Embryonic facial prominence (tissue), 1 donor: ENCODE results near the gene SGMS2.
A peak's percentile ranks its signal among the peaks of the same experiment; 100 is the strongest.

Experiments
- DNase-seq: peaks from one replicate; pipeline ENCODE4 v3.0.0-alpha.2; 2016; ENCODE audit errors: extremely low spot score

Gene SGMS2

GRCh38 chr4:107824350-107825071 is at the start of gene SGMS2:
Gene SGMS2 (plus strand): TSS chr4:107824932. CDS start chr4:107895554, 70,622 bp downstream.
- peak; percentile 47 for DNase-seq

GRCh38 chr4:107777890-107778289 is 46.8 kb upstream of the SGMS2 start:
- no peak for DNase-seq

DNA sequence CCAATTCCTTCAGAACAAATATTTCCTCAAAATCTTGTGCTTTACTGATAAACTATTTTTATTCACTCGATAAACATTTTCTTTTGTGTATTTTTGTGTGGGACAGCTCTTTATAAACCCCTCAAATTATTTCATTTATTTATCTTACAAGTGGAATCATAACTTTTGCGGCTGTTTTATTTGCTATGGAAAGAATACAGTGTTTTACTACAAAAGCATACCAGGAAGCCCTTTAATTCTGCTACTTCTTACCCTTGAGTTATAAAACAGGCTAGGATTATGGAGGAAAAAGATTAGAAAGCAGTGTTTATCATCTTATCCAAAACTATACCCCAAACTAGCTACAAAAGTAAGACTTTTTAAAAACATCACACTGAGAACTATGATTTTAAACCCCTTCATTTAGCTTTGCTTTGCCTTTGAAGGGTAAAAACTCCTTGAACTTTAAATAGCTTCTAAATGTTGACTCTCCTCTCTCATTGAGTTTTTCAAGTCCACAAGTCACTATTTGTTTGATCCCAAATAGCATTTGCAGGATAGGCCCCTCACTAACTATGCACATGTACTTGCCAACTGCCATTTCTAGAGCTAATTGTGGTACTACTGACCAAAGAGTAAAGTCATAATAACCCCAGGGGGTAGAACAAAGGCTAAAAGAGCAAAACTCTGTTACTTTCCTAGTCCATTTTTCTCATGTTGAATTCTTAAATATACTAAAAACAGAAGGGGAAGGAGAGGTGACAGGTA is 45.8 kb upstream of the SGMS2 start:
- no peak for DNase-seq

DNA sequence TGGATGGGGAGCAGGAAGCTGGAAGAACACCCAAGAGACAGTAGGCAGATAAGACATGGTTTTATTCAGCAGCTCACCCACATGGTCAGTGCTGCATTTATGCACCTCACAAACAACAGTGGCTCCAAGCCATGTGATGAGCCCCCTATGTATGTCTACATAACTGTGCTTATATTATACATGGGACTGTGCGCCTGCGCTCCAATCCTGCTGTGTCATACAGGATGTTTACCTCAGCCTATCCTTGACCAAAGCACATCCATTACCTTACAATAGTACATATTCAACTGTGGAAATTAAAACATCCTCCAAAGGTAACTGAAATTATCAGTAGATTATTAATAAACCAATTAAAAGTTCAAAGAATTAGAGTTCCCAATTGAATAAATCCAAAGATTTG is 44.1 kb upstream of the SGMS2 start:
- no peak for DNase-seq

GRCh38 chr4:107791902-107792301 is 32.8 kb upstream of the SGMS2 start:
- DNase-seq, result no peak

DNA sequence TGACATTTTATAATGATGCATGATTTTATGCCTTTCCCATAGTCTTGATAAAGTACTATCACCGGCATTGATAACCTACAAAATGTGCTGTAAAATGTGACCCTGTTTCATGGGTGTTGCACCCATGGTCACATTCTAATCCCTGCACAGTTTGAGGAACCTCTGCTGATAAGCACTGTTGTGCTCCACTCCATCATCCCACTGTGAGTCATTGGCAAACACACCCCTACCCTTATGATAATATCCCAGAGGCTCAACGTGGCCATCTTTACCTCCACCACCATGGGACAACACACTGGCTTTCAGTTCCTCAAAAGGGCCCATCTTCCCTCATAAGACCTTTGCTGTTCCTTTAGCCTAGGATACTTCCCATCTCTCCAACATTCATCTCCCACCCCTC is 32.0 kb upstream of the SGMS2 start:
- DNase-seq, result no peak

GRCh38 chr4:107793996-107794395 is 30.7 kb upstream of the SGMS2 start:
- no peak for DNase-seq

GRCh38 chr4:107799669-107800450 is 24.9 kb upstream of the SGMS2 start:
- DNase-seq, result no peak

DNA sequence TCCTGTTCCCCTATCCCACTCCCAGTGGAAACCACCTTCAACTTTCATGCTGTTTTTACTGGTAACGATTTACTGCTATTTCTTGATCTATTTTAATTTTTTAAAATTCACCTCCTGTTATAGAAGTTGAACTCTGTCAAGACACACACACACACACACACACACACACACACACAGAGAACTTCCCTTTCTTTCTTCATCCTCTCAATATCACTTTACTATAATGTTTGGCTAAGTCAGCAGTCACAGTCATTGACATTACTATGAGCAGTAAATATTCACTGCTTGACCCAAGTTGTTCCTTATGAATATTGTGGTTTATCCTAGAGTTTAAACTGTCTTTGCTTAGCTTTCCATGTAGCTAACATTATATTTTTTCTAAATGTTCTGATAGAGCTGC is 24.0 kb upstream of the SGMS2 start:
- DNase-seq, result no peak

DNA sequence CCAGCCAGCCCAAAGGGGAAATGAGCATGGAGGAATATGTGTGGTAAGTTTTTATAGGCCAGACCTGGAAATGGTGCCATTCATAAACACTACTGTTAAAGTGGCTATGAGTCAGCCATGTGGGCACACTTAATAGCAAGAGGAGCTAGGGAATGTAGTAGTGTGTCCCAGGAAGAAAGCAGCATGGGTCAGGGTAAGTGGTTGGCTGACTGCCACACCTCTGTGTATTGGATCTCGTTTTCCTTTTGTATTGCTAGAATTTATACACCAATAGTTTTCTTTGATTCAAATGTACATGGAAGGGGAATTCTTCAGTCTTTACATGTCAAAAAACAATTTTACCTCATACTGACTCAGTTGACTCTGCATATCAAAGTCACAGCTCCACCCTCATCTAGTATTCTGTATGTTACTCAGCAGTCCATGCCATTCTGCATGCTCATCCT is 22.9 kb upstream of the SGMS2 start:
- no peak for DNase-seq

- no peak for DNase-seq
Measured at GRCh38 chr4:107804956-107805355, 19.8 kb upstream of the SGMS2 start.

- no peak for DNase-seq
Measured at GRCh38 chr4:107806196-107806595, 18.5 kb upstream of the SGMS2 start.

DNA sequence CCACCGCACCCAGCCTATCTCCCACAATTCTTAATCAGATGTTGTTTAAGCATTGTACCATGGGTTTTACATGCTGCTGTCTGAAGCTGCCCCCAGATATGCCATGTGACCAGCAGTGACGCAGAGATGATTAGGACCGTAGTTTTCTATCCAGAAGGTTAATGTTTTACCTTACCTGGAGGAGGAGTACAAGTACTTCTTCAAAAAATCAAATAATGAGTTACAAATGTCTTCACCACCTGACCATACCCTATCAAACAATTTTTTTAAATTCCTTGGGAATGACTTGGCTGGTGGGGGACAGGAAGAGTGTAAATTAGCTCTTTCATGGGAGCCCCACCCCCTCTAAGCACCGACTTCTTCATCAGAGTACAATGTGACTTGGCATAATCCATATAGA is 16.2 kb upstream of the SGMS2 start:
- no peak for DNase-seq

DNA sequence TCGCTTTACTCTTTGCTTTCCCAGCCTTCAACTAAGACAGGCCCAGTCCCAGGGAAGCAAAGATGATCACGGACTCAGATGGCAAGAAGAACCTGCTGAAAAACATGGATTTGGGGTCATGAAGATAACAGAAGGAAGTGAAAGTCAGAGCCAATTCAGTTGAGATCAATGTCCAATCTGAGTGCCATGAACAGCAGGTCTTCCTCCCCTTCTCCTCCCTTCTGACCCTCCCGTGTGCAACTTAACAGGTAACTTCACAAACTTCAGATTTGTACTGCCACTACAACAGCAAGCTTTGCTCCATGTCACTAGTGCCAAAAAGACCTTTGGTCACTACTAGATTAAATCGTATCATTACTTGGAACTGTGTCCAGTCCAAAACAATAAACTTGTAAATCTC is 15.5 kb upstream of the SGMS2 start:
- no peak for DNase-seq

DNA sequence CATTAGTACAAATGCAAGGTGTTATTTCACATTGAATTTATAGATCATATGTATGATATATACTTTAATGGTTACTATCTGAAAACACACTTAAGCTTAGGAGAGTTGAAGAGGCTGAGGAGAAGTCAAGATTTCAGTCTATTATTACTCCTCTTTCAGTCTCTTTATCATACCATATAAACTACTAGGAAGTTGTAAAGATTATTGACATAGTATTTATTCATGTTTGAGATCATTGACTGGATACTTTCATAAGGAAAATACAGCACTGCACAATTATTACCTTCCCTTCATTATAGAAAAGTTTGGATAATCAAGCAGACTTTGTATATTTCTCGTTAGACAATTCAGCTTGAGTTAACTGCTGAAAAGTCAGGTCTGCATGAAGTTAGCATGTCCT is 10.0 kb upstream of the SGMS2 start:
- no peak for DNase-seq

- DNase-seq, result no peak
Measured at GRCh38 chr4:107815158-107815557, 9.6 kb upstream of the SGMS2 start.

- no peak for DNase-seq
Measured at GRCh38 chr4:107818301-107818910, 6.3 kb upstream of the SGMS2 start.

GRCh38 chr4:107823870-107824349 is 822 bp upstream of the SGMS2 start:
- DNase-seq, result no peak

DNA sequence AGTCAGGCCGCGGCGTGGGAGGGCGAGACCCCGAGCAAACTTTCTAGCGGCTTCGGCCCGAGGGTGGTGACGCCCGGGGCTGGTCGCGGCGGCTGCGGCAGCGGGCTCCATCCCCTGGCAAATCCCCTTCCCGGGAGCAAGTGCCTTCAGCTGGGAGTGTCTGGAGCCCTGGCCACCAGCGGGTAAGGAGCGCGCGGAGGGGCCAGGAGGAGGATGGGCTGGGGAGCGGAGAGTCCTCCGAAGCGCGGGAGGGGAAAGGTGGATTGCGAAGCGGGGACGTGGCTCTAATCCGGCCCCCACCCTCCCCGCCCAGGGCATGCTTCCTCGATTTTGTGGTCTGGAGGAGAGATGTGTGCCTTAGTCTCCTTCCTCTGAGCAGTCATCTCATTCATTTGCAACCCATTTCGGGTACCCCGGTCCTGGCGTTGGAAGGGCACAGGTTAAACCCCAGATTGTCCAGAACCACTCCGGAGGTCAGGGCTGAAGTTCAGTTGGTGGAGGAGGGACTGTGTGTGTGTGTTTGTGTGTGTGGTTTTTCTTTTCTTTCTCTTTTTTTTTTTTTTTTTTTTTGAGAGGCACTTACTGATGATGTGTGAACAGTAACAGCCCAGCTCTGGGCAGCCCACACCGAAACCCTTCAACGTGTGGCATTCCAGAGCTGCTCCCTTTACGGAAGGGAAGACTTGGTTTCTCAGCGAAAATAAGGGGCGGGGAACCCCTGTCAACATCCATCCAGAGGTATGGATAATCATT is 516 bp downstream of the SGMS2 start:
- no peak for DNase-seq

DNA sequence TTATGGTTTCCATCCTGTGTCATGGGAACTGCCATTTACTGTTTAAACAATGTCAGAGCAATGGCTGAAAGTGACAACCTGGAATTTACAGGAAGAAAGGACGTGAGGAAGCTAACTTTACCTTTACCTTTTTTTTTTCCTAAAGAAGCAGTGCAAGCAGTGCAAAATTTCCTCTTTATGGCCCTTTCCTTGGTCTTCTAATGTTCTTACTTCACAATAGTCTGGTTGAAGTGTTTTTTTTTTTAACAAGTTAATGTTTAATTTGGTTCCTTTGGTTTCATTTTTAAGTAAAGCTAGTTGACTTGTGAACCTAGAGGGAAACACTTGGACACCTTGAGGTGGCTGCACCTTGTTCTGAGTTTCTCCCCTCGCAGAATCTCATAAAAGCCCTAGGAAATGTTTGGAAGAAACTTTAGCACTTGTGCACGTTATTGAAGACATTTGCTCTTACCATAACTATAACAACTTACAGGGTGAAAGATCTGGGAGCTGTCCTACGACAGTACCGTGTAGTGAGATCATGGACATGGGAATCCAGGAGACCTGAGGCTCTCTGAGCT is 1.8 kb downstream of the SGMS2 start:
- no peak for DNase-seq
